ENCODE measurements around the gene CCNL2. TPM values are rescaled to one million over a fixed set of nuclear protein-coding genes. Genes with fewer than 3 reads are reported as not detected.

Gene CCNL2
- total RNA-seq, 2 experiments from 2014 or later, result 274 to 281 TPM

DNA sequence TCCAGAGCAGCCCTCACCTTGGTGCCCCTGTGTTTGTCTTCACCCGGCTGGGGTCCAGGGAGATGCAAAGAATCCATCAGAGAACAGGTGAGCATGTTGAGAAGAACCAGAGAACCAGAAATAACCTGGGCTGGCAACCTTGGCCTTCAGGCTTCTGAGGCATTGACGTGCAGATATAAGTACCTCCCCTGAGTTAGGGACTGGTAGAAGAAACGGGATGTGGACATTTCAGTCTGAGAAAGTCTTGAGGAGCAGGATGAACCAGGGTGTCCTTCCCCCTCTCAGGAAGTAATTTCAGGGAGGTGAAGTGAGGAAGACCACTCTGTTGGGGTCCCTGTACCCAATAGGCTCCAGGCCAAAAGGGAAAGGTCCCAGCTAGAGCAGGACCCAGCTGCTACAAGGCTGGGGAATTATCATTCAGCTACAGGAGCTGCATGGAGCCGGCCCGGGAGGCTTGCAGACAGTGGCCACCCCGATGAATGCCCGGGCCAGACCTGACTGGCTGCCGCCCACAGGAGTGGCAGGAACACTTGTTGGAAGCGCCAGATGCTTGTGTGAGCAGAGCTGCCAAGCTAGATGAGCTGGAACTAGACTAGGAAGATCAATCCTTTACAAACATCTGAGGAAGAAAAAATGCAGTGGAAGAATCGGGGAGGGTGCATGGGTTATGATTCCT, 22.4 kb downstream of the CCNL2 start:
- CTCF ChIA-PET, result no interaction called here

GRCh38 chr1:1374929-1375662, 24.0 kb downstream of the CCNL2 start, which contains the start of gene AURKAIP1:
Gene AURKAIP1 (minus strand): TSS chr1:1375207. CDS start chr1:1374756, 451 bp downstream.
- Mint-ChIP-seq H3K36me3 (ENCODE audit: low read depth) (peaks cover 10% of the 10 kb centered on the region), H3K4me1 (ENCODE audit: low read depth) (peaks cover 38% of the 10 kb centered on the region), H3K27ac (peak within 1 kb of the TSS; percentile 91), H3K9me3 (no peaks in the 10 kb centered on the region), H3K27me3 (no peaks in the 10 kb centered on the region), H3K4me3 (peak within 1 kb of the TSS; percentile 99)
- intact Hi-C loops (cut with DNase I, micrococcal nuclease), result loop anchor here (1.0 to 10.0 kb wide), 7 partner anchors 24 to 100 kb away; partner anchors contain the start of genes CCNL2 (in 2 of the 2), MRPL20 (in 2 of the 2), PUSL1 (in 2 of the 2) and ACAP3 (in 1 of the 2)
- TF ChIP-seq, protein P1, sequence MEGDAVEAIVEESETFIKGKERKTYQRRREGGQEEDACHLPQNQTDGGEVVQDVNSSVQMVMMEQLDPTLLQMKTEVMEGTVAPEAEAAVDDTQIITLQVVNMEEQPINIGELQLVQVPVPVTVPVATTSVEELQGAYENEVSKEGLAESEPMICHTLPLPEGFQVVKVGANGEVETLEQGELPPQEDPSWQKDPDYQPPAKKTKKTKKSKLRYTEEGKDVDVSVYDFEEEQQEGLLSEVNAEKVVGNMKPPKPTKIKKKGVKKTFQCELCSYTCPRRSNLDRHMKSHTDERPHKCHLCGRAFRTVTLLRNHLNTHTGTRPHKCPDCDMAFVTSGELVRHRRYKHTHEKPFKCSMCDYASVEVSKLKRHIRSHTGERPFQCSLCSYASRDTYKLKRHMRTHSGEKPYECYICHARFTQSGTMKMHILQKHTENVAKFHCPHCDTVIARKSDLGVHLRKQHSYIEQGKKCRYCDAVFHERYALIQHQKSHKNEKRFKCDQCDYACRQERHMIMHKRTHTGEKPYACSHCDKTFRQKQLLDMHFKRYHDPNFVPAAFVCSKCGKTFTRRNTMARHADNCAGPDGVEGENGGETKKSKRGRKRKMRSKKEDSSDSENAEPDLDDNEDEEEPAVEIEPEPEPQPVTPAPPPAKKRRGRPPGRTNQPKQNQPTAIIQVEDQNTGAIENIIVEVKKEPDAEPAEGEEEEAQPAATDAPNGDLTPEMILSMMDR (IDR thresholded peaks at IDR 0.05), result no peak
- ChIA-PET CTCF (interaction anchor here (1.2 to 1.6 kb wide), 3 partner anchors 24 to 253 kb away, joined by 4 to 11 read pairs (median 7); partner anchors contain the start of genes CCNL2 and MRPL20), POLR2A (interaction anchor here (0.6 to 3.3 kb wide), 26 partner anchors 10 to 789 kb away, joined by 3 to 80 read pairs (median 4); partner anchors contain the start of genes C1orf159, CCNL2, MIB2 and MRPL20)
- ATAC-seq (ENCODE audit: poor library complexity), result peak; percentile 66
- peak; percentile 88 to 100 (median 93) for DNase-seq
- H3K9me3 ChIP-seq (ENCODE audit: control insufficient read depth in 1 of 2, insufficient read depth in 1 of 2, low read length in 2 of 2), result no peaks in the 10 kb centered on the region
- peak within 1 kb of the TSS; percentile 84 for H3K4me3 ChIP-seq (ENCODE audit: low read length)
- peak within 1 kb of the TSS; percentile 87 to 89 for H3K27ac ChIP-seq (ENCODE audit: low read depth in 1 of 2, low read length in 2 of 2)
- H3K4me1 ChIP-seq (ENCODE audit: insufficient read depth, low read length), result peaks cover 54% of the 10 kb centered on the region
- H3K36me3 ChIP-seq (ENCODE audit: insufficient read depth, low read length), result peaks cover 4% of the 10 kb centered on the region
- H3K27me3 ChIP-seq (ENCODE audit: control insufficient read depth in 1 of 2, insufficient read depth in 2 of 2, low read length in 2 of 2), result no peaks in the 10 kb centered on the region

More for the DNA sequence above, 22.4 kb downstream of the CCNL2 start:
- Mint-ChIP-seq H3K9me3 (no peaks in the 10 kb centered on the region), H3K4me3 (peak overlapping the region; percentile 71), H3K27me3 (no peaks in the 10 kb centered on the region), H3K36me3 (ENCODE audit: low read depth) (peaks cover 10% of the 10 kb centered on the region), H3K4me1 (ENCODE audit: low read depth) (peaks cover 24% of the 10 kb centered on the region), H3K27ac (peak overlapping the region; percentile 91)
- Histone ChIP-seq H3K27me3 (ENCODE audit: control insufficient read depth in 1 of 2, insufficient read depth in 2 of 2, low read length in 2 of 2) (no peaks in the 10 kb centered on the region), H3K36me3 (ENCODE audit: insufficient read depth, low read length) (peaks cover 5% of the 10 kb centered on the region), H3K27ac (ENCODE audit: low read depth in 1 of 2, low read length in 2 of 2) (no peak overlapping the region), H3K4me1 (ENCODE audit: insufficient read depth, low read length) (peaks cover 40% of the 10 kb centered on the region), H3K9me3 (ENCODE audit: control insufficient read depth in 1 of 2, insufficient read depth in 1 of 2, low read length in 2 of 2) (no peaks in the 10 kb centered on the region), H3K4me3 (ENCODE audit: low read length) (no peak overlapping the region)
- DNase-seq (no peak), ATAC-seq (ENCODE audit: poor library complexity) (no peak)
- TF ChIP-seq, protein P1 (IDR thresholded peaks at IDR 0.05), result no peak
- intact Hi-C loops (cut with DNase I, micrococcal nuclease), result loop anchor here in 1 of 2 experiments (10.0 kb wide), 1 partner anchor 72 kb away; the partner anchor contains the start of genes ACAP3 and PUSL1
- POLR2A ChIA-PET, result interaction anchor here (1.2 to 3.3 kb wide), 4 partner anchors 11 to 337 kb away, joined by 3 to 80 read pairs (median 21); partner anchors contain the start of genes CCNL2 and MRPL20

DNA sequence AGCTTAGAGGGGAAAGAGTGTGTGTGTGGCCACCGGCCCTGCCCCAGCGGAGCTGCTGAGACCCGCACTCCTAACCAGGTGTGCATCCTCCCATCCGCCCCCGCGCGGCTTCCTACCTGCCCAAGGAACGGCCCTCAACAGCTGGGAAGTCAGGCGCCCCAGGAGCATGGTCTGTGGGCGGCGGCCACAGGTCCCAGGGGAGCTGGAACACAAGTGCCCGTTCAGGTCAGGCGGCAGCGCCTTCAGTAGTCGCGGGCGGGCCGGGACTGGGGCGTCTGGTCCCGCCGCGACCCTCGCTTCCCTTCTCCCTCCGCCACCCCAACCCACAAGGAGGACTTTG, 24.6 kb downstream of the CCNL2 start:
- Histone ChIP-seq H3K27me3 (ENCODE audit: control insufficient read depth in 1 of 2, insufficient read depth in 2 of 2, low read length in 2 of 2) (no peaks in the 10 kb centered on the region), H3K27ac (ENCODE audit: low read depth in 1 of 2, low read length in 2 of 2) (peak overlapping the region; percentile 87 to 89), H3K4me1 (ENCODE audit: insufficient read depth, low read length) (peaks cover 54% of the 10 kb centered on the region), H3K9me3 (ENCODE audit: control insufficient read depth in 1 of 2, insufficient read depth in 1 of 2, low read length in 2 of 2) (no peaks in the 10 kb centered on the region), H3K4me3 (ENCODE audit: low read length) (peak overlapping the region; percentile 84), H3K36me3 (ENCODE audit: insufficient read depth, low read length) (peaks cover 4% of the 10 kb centered on the region)
- peaks cover 10% of the 10 kb centered on the region for H3K36me3 Mint-ChIP-seq (ENCODE audit: low read depth)
- H3K27me3 Mint-ChIP-seq, result no peaks in the 10 kb centered on the region
- DNase-seq (peak in 1 of 14 experiments; percentile 19), ATAC-seq (ENCODE audit: poor library complexity) (no peak)
- peak overlapping the region; percentile 91 for H3K27ac Mint-ChIP-seq
- H3K9me3 Mint-ChIP-seq, result no peaks in the 10 kb centered on the region
- H3K4me1 Mint-ChIP-seq (ENCODE audit: low read depth), result peaks cover 40% of the 10 kb centered on the region
- TF ChIP-seq, protein P1 (IDR thresholded peaks at IDR 0.05), result no peak
- peak overlapping the region; percentile 88 for H3K4me3 Mint-ChIP-seq
- CTCF ChIA-PET, result interaction anchor here (1.2 to 1.6 kb wide), 3 partner anchors 25 to 252 kb away, joined by 4 to 11 read pairs (median 7); partner anchors contain the start of genes CCNL2 and MRPL20
- POLR2A ChIA-PET, result interaction anchor here (0.6 to 3.3 kb wide), 19 partner anchors 11 to 789 kb away, joined by 3 to 80 read pairs (median 6); partner anchors contain the start of genes CCNL2, MIB2, MRPL20 and NADK
- intact Hi-C loops (cut with DNase I, micrococcal nuclease), result loop anchor here (2.0 to 10.0 kb wide), 4 partner anchors 24 to 100 kb away; partner anchors contain the start of genes ACAP3 (in 1 of the 2), CCNL2 (in 1 of the 2), MRPL20 (in 1 of the 2) and PUSL1 (in 1 of the 2)

All from CD4-positive, alpha-beta T cell (primary cell).